SH-SY5Y (cell line): Measurements from ENCODE around the gene SLC6A20.

ENCODE experiments used
- GATA2 ChIP-seq: IDR thresholded peaks from 2 replicates; pipeline ENCODE4 v1.6.1; 2011; ENCODE audit warnings: mild to moderate bottlenecking, low read depth, low read length
- GATA3 ChIP-seq: IDR thresholded peaks from 2 replicates; pipeline ENCODE4 v1.6.1; 2011; ENCODE audit warnings: low read depth, mild to moderate bottlenecking, low read length, moderate library complexity

GRCh38 chr3:45759851-45760250 lies 36.5 kb downstream of the SLC6A20 start:
- TF ChIP-seq GATA2, result no peak
- TF ChIP-seq GATA3, result no peak
